Sigmoid colon (tissue), 7 donors: Measurements from ENCODE around the gene MRPL19. TPM values are rescaled to one million over a fixed set of nuclear protein-coding genes. Genes with fewer than 3 reads are reported as not detected.

Source experiments
- DNase-seq: peaks from one replicate; pipeline ENCODE4 v3.0.0-alpha.2; 2019
- H3K27ac ChIP-seq, 4 donors: fragments of 200-600 bp; sonication (generic); one replicate each; pipeline ENCODE4 v1.5.1; 2016 to 2019; ENCODE audit warnings: mild to moderate bottlenecking in 1 of 4
- H3K27me3 ChIP-seq, 3 donors: fragments of 200-600 bp; sonication (generic); one replicate each; pipeline ENCODE4 v1.5.1; 2019; ENCODE audit warnings: mild to moderate bottlenecking in 1 of 3
- H3K36me3 ChIP-seq, 4 donors: fragments of 200-600 bp; sonication (generic); one replicate each; pipeline ENCODE4 v1.5.1; 2016 to 2019
- H3K4me1 ChIP-seq, 4 donors: fragments of 200-600 bp; sonication (generic); one replicate each; pipeline ENCODE4 v1.5.1; 2017 to 2019
- H3K4me3 ChIP-seq, 4 donors: fragments of 200-600 bp; sonication (generic); one replicate each; pipeline ENCODE4 v1.5.1; 2017 to 2019; ENCODE audit warnings: mild to moderate bottlenecking in 2 of 4, moderate library complexity in 1 of 4
- H3K9me3 ChIP-seq, 4 donors: fragments of 200-600 bp in 3 of 4; sonication (generic) in 3 of 4; one replicate each; pipeline versions ENCODE4 v1.5.1 to v1.6.1; 2013 to 2019
- EP300 ChIP-seq, 4 donors: sonication (generic); formaldehyde crosslinking; IDR thresholded peaks; one replicate each; pipeline ENCODE4 v1.6.1; 2017; ENCODE audit warnings: antibody characterized with exemption in 4 of 4
- POLR2A ChIP-seq, 2 donors: fragments of 450-650 bp; IDR thresholded peaks; one replicate each; pipeline ENCODE4 v1.6.1; 2016; ENCODE audit warnings: antibody characterized with exemption in 2 of 2, mild to moderate bottlenecking in 2 of 2, moderate library complexity in 2 of 2
- POLR2AphosphoS5 ChIP-seq, 4 donors: sonication (generic); formaldehyde crosslinking; IDR thresholded peaks; one replicate each; pipeline ENCODE4 v1.6.1; 2017; ENCODE audit warnings: antibody characterized with exemption in 4 of 4
- WGBS, 2 donors: extraction: QIAGEN DNeasy Blood & Tissue Kit; methylation state at CpG; one replicate each; pipeline ENCODE4 v1.1.7; 2013; 5-methylcytosine and 5-hydroxymethylcytosine counted together
- intact Hi-C: fragments of 100-400 bp; cut with DNase I; formaldehyde crosslinking; loops from one replicate; pipeline ENCODE4 v1.15.1; 2023
- polyA plus RNA-seq, 3 donors: library from polyadenylated mRNA; stranded (reverse); fragments of 200-250 nt; gene quantifications; one replicate each; pipeline ENCODE4 v1.2.3, GENCODE V29; 2013
- total RNA-seq, 4 donors: library from RNA; depleted of rRNA; stranded (reverse); fragments of >200 nt; gene quantifications; one replicate each; pipeline ENCODE4 v1.1.0, GENCODE V29; 2016
- TF ChIP-seq, protein P1 (sequence below), 4 experiments: fragments of 450-650 bp in 3 of 4; fragments of 200-600 bp in 1 of 4; IDR thresholded peaks; one replicate each; pipeline ENCODE4 v1.5.1; 2016 to 2019; ENCODE audit warnings: antibody characterized with exemption in 4 of 4, mild to moderate bottlenecking in 3 of 4, moderate library complexity in 2 of 4
- donor health status: healthy with polysubstance abuse.
- donor health status: Bipolar disorder and iron deficiency.
- donor health status: healthy.

MRPL19 gene
- total and polyA plus RNA-seq, 7 donors = 24.8 to 52.1 (median 36.4) TPM

DNA sequence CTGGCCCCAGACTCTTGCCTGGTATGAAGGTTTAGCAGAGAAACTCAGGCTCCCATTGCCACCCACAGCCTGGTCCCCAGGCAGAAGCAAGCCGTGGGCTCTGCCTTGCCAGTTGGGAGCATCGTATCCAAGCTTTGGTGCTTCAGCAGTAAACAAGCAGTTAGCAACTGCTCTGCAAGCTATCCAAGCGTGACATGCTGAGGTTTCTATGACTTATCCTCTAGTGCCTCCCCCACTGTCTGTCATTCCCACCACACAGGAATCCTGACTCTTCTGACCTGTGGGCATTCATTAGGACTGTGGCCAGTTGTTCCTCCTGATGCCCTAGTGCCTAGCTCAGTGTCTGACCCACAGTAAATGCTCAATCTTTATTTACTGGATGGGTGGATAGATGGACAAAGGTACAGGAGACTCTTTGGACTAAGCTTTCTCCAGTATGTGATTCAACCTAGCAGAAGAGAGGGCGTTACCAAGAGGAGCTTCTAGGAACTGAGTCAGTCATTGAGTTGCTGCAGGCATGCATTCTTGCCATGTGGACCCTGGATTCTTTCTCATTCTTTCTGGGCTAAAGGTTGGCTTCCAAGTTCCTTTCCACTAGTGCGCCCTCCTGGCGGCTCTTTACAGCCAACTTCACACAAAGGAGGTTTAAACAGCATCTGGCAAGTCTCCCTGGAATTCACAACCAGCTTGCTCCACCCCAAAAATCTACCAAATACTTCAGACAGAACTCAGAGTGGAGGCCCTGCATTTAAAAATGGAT lies 40.6 kb upstream of the MRPL19 start:
- H3K27me3 ChIP-seq = peaks cover 0 to 22% (median 0%) of the 10 kb centered on the region in 3 donors
- intact Hi-C loops = loop anchor here (5.0 to 10.0 kb wide), 2 partner anchors 141 to 684 kb away; no protein-coding TSS in a partner anchor
- TF ChIP-seq POLR2A (IDR thresholded peaks at IDR 0.05) = no peak
- TF ChIP-seq, protein P1, sequence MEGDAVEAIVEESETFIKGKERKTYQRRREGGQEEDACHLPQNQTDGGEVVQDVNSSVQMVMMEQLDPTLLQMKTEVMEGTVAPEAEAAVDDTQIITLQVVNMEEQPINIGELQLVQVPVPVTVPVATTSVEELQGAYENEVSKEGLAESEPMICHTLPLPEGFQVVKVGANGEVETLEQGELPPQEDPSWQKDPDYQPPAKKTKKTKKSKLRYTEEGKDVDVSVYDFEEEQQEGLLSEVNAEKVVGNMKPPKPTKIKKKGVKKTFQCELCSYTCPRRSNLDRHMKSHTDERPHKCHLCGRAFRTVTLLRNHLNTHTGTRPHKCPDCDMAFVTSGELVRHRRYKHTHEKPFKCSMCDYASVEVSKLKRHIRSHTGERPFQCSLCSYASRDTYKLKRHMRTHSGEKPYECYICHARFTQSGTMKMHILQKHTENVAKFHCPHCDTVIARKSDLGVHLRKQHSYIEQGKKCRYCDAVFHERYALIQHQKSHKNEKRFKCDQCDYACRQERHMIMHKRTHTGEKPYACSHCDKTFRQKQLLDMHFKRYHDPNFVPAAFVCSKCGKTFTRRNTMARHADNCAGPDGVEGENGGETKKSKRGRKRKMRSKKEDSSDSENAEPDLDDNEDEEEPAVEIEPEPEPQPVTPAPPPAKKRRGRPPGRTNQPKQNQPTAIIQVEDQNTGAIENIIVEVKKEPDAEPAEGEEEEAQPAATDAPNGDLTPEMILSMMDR (IDR thresholded peaks at IDR 0.05) = no peak
- H3K27ac ChIP-seq = no peak overlapping the region
- no peak for DNase-seq
- no peak overlapping the region for H3K4me3 ChIP-seq
- peaks cover 0 to 5% (median 1%) of the 10 kb centered on the region in 4 donors for H3K4me1 ChIP-seq
- WGBS, 2 donors = 35 to 62% methylated on average over 6 of the region's 6 CpGs
- no peaks in the 10 kb centered on the region for H3K36me3 ChIP-seq
- no peaks in the 10 kb centered on the region for H3K9me3 ChIP-seq

DNA sequence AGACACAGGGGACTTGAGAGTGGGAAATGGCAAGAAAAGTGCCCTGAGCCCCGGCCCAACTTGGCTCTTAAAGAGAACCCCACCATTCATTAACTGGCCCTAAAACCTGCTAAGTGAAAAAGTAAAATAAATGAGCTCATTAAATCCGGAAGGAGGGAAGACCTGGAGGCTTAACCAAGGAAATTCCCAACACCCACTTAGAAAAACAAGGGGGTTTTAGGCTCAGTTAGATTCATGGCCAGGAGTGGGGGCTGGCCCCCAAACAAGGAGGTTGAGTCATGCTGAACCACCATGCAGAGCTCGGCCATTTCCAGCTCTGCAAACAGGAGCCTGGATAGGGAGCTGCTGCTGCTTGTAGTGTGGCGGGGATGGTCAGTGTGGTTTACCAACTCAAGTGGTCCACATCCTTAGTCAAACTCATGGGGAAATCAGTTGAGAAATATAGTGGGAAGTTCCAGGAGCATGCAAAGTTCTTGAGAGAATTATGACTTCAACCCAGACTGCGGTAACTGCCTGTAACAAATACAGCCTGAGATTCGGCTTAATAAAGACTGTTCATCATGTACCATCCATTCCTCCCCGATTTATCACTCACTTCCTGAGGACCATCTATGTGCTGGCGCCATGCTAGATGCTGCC lies 39.7 kb upstream of the MRPL19 start:
- Histone ChIP-seq H3K4me3 (no peak overlapping the region), H3K36me3 (no peaks in the 10 kb centered on the region), H3K27ac (no peak overlapping the region), H3K27me3 (peaks cover 0 to 22% (median 0%) of the 10 kb centered on the region in 3 donors), H3K4me1 (peaks cover 0 to 5% (median 1%) of the 10 kb centered on the region in 4 donors), H3K9me3 (no peaks in the 10 kb centered on the region)
- no peak for DNase-seq
- intact Hi-C loops = loop anchor here (5.0 to 10.0 kb wide), 2 partner anchors 142 to 685 kb away; no protein-coding TSS in a partner anchor
- TF ChIP-seq POLR2A (IDR thresholded peaks at IDR 0.05) = no peak
- no peak for TF ChIP-seq POLR2AphosphoS5 (IDR thresholded peaks at IDR 0.05)
- no peak for TF ChIP-seq EP300 (IDR thresholded peaks at IDR 0.05)
- TF ChIP-seq, protein P1 (IDR thresholded peaks at IDR 0.05) = no peak
- 75 to 76% methylated on average over 8 of the region's 8 CpGs for WGBS, 2 donors

GRCh38 chr2:75607400-75607798 lies 39.2 kb upstream of the MRPL19 start:
- H3K27ac ChIP-seq = no peak overlapping the region
- WGBS, 2 donors = 84 to 95% methylated on average over 3 of the region's 3 CpGs
- peaks cover 0 to 5% (median 1%) of the 10 kb centered on the region in 4 donors for H3K4me1 ChIP-seq
- TF ChIP-seq, protein P1 (IDR thresholded peaks at IDR 0.05) = no peak
- no peak for TF ChIP-seq POLR2AphosphoS5 (IDR thresholded peaks at IDR 0.05)
- peaks cover 0 to 22% (median 0%) of the 10 kb centered on the region in 3 donors for H3K27me3 ChIP-seq
- no peaks in the 10 kb centered on the region for H3K9me3 ChIP-seq
- no peak overlapping the region for H3K4me3 ChIP-seq
- intact Hi-C loops = loop anchor here (5.0 to 10.0 kb wide), 2 partner anchors 143 to 685 kb away; no protein-coding TSS in a partner anchor
- H3K36me3 ChIP-seq = no peaks in the 10 kb centered on the region
- DNase-seq = no peak

DNA sequence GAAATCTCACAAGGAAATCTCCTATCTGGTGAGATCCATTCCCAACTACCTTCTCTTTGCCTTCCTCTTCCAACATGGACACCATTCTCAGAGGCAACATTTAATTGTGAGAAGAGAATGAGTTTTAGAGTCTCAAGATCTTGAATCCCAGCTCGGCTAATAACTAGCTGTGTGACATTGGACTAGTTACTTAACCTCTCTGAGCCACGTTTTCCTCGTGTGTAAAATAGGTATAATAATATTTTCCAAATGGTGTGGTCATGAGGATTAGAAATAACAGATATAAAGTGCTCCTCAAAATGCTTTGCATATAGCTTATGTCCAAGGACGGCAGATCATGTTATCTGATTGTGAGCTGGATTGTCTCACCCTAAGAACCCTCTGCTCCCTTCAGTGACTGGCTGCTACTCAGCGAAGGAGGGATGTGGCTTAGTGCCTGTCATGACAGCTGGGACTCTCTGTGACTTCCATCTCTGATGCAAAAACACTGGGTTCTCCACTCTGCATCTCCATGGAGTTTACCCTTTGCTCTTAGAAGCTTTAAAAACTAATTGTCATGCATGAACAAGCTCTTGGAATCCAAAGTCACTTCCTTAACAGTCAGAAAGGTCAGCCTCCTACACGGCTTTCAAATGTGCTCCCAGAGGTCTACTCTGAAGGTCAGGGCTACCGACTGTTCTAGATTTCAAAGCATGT lies 38.4 kb upstream of the MRPL19 start:
- Histone ChIP-seq H3K9me3 (no peaks in the 10 kb centered on the region), H3K36me3 (no peaks in the 10 kb centered on the region), H3K4me1 (peaks cover 0 to 5% (median 1%) of the 10 kb centered on the region in 4 donors), H3K27ac (no peak overlapping the region), H3K4me3 (no peak overlapping the region), H3K27me3 (peaks cover 0 to 22% (median 0%) of the 10 kb centered on the region in 3 donors)
- DNase-seq = no peak
- WGBS, 2 donors = 44 to 67% methylated on average over 7 of the region's 7 CpGs
- intact Hi-C loops = loop anchor here (5.0 to 10.0 kb wide), 2 partner anchors 143 to 686 kb away; no protein-coding TSS in a partner anchor
- no peak for TF ChIP-seq POLR2A (IDR thresholded peaks at IDR 0.05)
- no peak for TF ChIP-seq POLR2AphosphoS5 (IDR thresholded peaks at IDR 0.05)
- TF ChIP-seq, protein P1 (IDR thresholded peaks at IDR 0.05) = no peak
- TF ChIP-seq EP300 (IDR thresholded peaks at IDR 0.05) = no peak
